HG03108 (cell line): Measurements from ENCODE around the gene PPP1R9A.

Experiments used
- ATAC-seq: cut with Tn5 transposase; IDR thresholded peaks from one replicate; pipeline ENCODE4 v1.9.1; 2021; ENCODE audit warnings: moderate library complexity; ENCODE audit not compliant: unreplicated experiment

Gene PPP1R9A

GRCh38 chr7:94908323-94909178 lies 1.2 kb downstream of the PPP1R9A start:
- no peak for ATAC-seq

DNA sequence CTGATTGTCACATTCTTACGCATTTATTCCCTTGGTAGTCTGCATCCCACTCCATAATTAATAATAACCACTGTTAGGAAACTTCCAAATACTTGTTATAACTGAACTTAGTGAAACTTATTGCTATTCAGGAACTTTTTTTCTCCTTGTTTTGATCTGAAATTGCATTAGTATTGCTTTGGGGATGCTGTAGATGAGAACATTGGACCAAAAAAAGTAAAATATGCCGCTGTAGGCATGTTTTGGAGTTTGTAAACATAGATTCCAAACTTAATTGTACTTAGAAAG lies 1.7 kb downstream of the PPP1R9A start:
- no peak for ATAC-seq

DNA sequence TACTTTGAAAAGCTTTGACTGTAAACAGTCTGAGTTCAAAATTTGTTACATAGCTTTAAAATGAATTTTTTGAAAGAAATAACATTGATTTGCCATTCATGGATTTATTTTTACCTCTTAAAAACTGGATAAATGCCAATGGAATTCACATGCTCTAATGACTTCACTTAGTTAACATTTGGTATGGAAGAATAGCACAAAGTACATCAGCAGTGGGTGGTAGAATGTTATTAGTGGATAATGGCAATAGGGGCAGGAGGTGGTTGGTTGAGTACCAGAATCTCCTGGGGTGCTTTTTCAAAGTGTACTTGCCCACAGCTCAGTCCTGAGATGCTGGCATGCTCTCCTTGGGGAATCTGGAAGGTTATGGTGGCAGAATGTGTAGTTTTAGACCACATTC lies 4.7 kb downstream of the PPP1R9A start:
- no peak for ATAC-seq

DNA sequence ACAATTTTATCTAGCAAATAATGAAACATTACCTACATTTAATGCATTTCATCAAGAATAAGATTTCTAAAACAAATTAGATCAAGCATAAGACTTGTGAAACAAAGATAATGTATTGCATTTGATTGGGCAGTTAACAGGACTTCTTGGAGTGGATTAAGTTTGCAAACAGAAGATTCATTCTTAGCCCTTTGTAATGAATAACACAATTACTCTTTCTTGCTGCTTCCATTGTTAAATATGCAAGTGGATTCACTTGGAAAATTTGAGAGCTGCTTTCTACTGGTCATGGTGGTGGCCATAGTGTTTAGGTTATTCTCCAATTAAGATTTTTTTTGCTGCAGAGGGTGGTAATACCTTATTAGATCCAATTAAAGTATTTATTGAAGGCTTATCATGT lies 6.0 kb downstream of the PPP1R9A start:
- no peak for ATAC-seq

DNA sequence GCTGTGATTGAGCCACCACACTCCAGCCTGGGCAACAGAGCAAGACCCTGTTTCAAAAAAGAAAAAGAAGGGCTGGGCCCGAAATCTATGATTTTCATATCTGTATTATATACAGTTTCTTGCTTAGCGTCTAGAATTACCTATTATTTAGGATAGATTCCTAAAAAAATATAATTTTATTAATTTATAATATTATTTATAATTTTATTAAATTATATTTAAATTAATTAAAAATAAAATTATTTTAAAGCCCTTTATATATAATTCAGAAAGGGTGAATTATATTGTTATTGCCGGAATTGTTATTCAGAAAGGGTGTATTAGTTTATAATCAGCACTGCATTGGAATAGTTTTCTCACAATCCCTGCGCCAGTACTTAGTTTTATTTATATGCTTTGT lies 14.5 kb downstream of the PPP1R9A start:
- ATAC-seq = no peak

- ATAC-seq = no peak
Observed at GRCh38 chr7:94922457-94922856, 15.1 kb downstream of the PPP1R9A start.

GRCh38 chr7:94923412-94923811 lies 16.0 kb downstream of the PPP1R9A start:
- no peak for ATAC-seq

DNA sequence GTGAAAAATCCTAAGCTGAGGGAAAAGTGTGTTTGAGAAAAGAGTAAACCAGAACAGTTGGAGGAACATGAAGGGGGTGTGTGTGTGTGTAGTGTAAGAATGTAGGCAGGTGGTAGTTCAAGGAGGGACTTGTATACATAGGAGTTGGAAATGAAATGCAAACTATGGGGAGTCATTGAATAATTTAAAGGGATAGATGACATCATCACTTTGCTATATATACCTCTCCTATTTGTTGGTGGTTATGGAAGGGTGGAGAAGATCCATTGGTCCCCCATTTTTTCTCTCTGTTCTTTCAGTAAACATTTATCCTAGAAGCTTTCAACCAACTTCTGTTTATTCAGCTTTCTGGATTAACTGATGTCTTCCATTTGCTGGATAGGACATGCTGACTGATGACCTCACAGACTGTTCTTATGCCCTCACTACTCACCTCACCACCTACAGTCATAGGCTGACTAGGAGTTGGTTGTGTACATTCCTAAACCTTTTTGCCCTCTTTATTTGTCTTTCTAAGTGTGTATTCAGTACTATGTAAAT lies 20.8 kb downstream of the PPP1R9A start:
- no peak for ATAC-seq

- ATAC-seq = no peak
Observed at GRCh38 chr7:94933256-94933990, 26.0 kb downstream of the PPP1R9A start.

DNA sequence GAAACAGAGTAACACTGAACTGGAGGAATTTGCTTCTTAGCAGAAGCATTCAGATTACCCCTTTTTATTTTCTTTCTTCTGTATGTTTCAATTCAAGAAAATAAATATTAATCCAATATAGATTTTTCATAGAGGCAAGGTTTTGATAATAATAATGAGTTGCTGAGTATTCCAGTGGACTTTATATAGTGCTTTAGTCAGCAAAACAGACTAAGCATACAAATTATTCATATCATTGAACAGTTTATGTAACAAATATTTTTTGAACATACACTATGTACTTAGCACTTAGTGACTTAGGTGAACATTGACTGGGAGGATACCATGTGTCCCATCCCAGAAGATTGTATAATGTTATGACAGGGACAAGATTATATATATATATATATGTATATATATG lies 32.0 kb downstream of the PPP1R9A start:
- ATAC-seq = no peak

- no peak for ATAC-seq
Observed at GRCh38 chr7:94940241-94940640, 32.8 kb downstream of the PPP1R9A start.

GRCh38 chr7:94941844-94942632 lies 34.6 kb downstream of the PPP1R9A start:
- no peak for ATAC-seq

- ATAC-seq = no peak
Observed at GRCh38 chr7:94943134-94943533, 35.7 kb downstream of the PPP1R9A start.

GRCh38 chr7:94949532-94949931 lies 42.1 kb downstream of the PPP1R9A start:
- no peak for ATAC-seq

DNA sequence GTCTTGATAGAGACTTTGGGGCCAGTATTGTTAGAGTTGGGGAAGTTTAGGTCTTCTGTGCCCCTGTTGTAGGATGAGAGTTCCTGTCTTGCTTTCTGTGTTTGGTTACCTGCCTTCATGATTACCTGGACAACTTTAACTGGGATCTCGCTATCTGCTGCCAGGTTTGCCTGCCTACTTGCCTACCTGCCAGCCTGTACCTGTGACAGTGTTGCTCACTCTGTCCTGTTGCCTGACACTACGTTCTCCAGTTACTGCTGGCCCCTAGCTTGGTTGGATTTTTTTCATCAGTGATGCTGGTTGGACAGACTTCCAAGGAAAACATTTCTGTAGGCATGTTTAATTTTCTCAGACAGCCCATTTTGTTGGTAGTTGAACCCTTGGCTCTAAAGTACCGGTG lies 48.4 kb downstream of the PPP1R9A start:
- no peak for ATAC-seq

DNA sequence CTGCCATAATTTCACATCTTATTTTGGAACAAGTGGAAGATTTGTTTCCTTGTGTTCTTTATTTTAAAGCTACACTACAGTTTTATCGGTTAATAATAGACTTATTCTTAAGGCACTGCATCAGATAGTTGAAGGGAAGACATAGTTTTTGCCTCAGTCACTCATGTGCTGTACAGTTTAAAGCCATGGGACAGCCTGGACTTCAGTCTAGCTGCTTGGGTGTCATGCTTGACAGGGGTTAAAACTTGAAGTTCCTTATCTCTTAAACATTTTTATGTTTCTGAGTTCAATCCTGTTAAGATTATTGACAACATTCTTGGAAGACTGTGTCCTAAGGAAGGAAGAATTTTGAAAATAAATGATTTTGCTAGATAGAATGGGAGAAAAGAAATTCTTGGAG lies 49.7 kb downstream of the PPP1R9A start:
- no peak for ATAC-seq

DNA sequence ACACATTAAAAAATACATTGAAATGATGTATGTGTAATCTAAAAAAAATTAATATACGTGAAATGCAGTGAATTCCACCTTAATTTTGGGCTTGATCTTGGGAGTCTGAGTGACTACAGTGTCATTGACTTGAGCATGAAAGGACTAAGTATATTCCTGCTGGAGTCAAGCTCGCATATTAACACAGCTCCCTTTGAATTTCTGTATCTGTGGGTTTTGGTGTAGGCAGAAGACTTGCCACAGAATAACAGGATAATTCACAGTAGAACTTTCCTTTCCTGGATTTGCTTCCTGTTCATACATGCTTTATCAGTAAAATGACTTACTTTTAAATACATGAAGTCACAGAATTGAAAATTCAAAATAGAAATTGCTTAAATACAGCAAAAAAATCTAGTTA lies 55.3 kb downstream of the PPP1R9A start:
- no peak for ATAC-seq

- ATAC-seq = no peak
Observed at GRCh38 chr7:94969434-94970084, 62.2 kb downstream of the PPP1R9A start.

DNA sequence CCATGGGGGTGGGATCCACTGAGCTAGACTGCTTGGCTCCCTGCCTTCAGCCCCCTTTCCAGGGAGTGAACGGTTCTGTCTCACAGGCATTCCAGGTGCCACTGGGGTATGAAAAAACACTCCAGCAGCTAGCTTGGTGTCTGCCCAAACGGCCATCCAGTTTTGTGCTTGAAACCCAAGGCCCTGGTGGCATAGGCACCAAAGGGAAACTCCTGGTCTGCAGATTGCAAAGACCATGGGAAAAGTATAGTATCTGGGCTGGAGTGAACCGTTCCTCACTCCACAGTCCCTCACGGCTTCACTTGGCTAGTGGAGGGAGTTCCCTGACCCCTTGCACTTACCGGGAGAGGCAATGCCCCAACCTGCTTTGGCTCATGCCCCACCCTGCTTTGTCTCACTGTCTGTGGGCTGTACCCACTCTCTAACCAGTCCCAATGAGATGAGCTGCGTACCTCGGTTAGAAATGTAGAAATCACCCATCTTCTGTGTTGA lies 62.7 kb downstream of the PPP1R9A start:
- ATAC-seq = no peak

- no peak for ATAC-seq
Observed at GRCh38 chr7:94971051-94971867, 63.9 kb downstream of the PPP1R9A start.
